ENCODE results near the gene PLEKHH2.

Gene PLEKHH2

GRCh38 chr2:43788646-43789045 lies 151.6 kb downstream of the PLEKHH2 start:
- Histone ChIP-seq H3K36me3 (ENCODE audit: low read depth) (peaks cover 32% of the 10 kb centered on the region), H3K27me3 (ENCODE audit: insufficient read depth, poor library complexity, severe bottlenecking) (no peaks in the 10 kb centered on the region), H3K9me3 (ENCODE audit: severe bottlenecking) (no peaks in the 10 kb centered on the region), H3K4me1 (ENCODE audit: insufficient read depth, poor library complexity, severe bottlenecking) (no peaks in the 10 kb centered on the region), H3K4me3 (ENCODE audit: severe bottlenecking) (no peak overlapping the region), H3K27ac (ENCODE audit: poor library complexity, severe bottlenecking) (no peak overlapping the region)
- no peak for DNase-seq (ENCODE audit: low spot score)
- no peak for ATAC-seq (ENCODE audit: low read depth)
- TF ChIP-seq CTCF (IDR thresholded peaks at IDR 0.05; ENCODE audit: poor library complexity, severe bottlenecking): no peak

GRCh38 chr2:43790147-43790546 lies 153.1 kb downstream of the PLEKHH2 start:
- H3K4me1 ChIP-seq (ENCODE audit: insufficient read depth, poor library complexity, severe bottlenecking): no peaks in the 10 kb centered on the region
- no peak overlapping the region for H3K4me3 ChIP-seq (ENCODE audit: severe bottlenecking)
- H3K27me3 ChIP-seq (ENCODE audit: insufficient read depth, poor library complexity, severe bottlenecking): no peaks in the 10 kb centered on the region
- TF ChIP-seq CTCF (IDR thresholded peaks at IDR 0.05; ENCODE audit: poor library complexity, severe bottlenecking): no peak
- peaks cover 26% of the 10 kb centered on the region for H3K36me3 ChIP-seq (ENCODE audit: low read depth)
- H3K27ac ChIP-seq (ENCODE audit: poor library complexity, severe bottlenecking): no peak overlapping the region
- DNase-seq (ENCODE audit: low spot score) (no peak), ATAC-seq (ENCODE audit: low read depth) (no peak)
- no peaks in the 10 kb centered on the region for H3K9me3 ChIP-seq (ENCODE audit: severe bottlenecking)

GRCh38 chr2:43791035-43791765 lies 154.1 kb downstream of the PLEKHH2 start:
- Histone ChIP-seq H3K4me3 (ENCODE audit: severe bottlenecking) (no peak overlapping the region), H3K36me3 (ENCODE audit: low read depth) (peaks cover 26% of the 10 kb centered on the region), H3K27me3 (ENCODE audit: insufficient read depth, poor library complexity, severe bottlenecking) (no peaks in the 10 kb centered on the region), H3K4me1 (ENCODE audit: insufficient read depth, poor library complexity, severe bottlenecking) (no peaks in the 10 kb centered on the region), H3K27ac (ENCODE audit: poor library complexity, severe bottlenecking) (no peak overlapping the region), H3K9me3 (ENCODE audit: severe bottlenecking) (no peaks in the 10 kb centered on the region)
- no peak for ATAC-seq (ENCODE audit: low read depth)
- DNase-seq (ENCODE audit: low spot score): no peak
- TF ChIP-seq CTCF (IDR thresholded peaks at IDR 0.05; ENCODE audit: poor library complexity, severe bottlenecking): no peak

GRCh38 chr2:43792653-43793052 lies 155.6 kb downstream of the PLEKHH2 start:
- no peak for DNase-seq (ENCODE audit: low spot score)
- no peaks in the 10 kb centered on the region for H3K4me1 ChIP-seq (ENCODE audit: insufficient read depth, poor library complexity, severe bottlenecking)
- H3K36me3 ChIP-seq (ENCODE audit: low read depth): peaks cover 18% of the 10 kb centered on the region
- no peak for ATAC-seq (ENCODE audit: low read depth)
- H3K9me3 ChIP-seq (ENCODE audit: severe bottlenecking): no peaks in the 10 kb centered on the region
- no peak for TF ChIP-seq CTCF (IDR thresholded peaks at IDR 0.05; ENCODE audit: poor library complexity, severe bottlenecking)
- H3K27ac ChIP-seq (ENCODE audit: poor library complexity, severe bottlenecking): no peak overlapping the region
- H3K4me3 ChIP-seq (ENCODE audit: severe bottlenecking): no peak overlapping the region
- no peaks in the 10 kb centered on the region for H3K27me3 ChIP-seq (ENCODE audit: insufficient read depth, poor library complexity, severe bottlenecking)

- Histone ChIP-seq H3K4me3 (ENCODE audit: severe bottlenecking) (no peak overlapping the region), H3K27me3 (ENCODE audit: insufficient read depth, poor library complexity, severe bottlenecking) (no peaks in the 10 kb centered on the region), H3K36me3 (ENCODE audit: low read depth) (peaks cover 13% of the 10 kb centered on the region), H3K27ac (ENCODE audit: poor library complexity, severe bottlenecking) (no peak overlapping the region), H3K9me3 (ENCODE audit: severe bottlenecking) (no peaks in the 10 kb centered on the region), H3K4me1 (ENCODE audit: insufficient read depth, poor library complexity, severe bottlenecking) (no peaks in the 10 kb centered on the region)
- ATAC-seq (ENCODE audit: low read depth): no peak
- DNase-seq (ENCODE audit: low spot score): no peak
- TF ChIP-seq CTCF (IDR thresholded peaks at IDR 0.05; ENCODE audit: poor library complexity, severe bottlenecking): no peak
Observed at GRCh38 chr2:43794956-43795355, 157.9 kb downstream of the PLEKHH2 start.
